Mammary epithelial cell (primary cell): ENCODE measurements around the gene ACOX3.

Source experiments
- CTCF ChIP-seq, 2 donors: IDR thresholded peaks in 1 of 2; conservative IDR thresholded peaks in 1 of 2; 2 replicates each; pipeline ENCODE4 v1.5.1; 2011 to 2012; ENCODE audit warnings: inconsistent platforms in 2 of 2, low read length in 2 of 2, mild to moderate bottlenecking in 2 of 2, control low read depth in 1 of 2, low read depth in 1 of 2; ENCODE audit not compliant: insufficient read depth in 1 of 2; ENCODE audit errors: extremely low read depth in 1 of 2
- EZH2 ChIP-seq: IDR thresholded peaks from 2 replicates; pipeline ENCODE4 v1.6.1; 2012; ENCODE audit warnings: low read length, inconsistent platforms, borderline replicate concordance

GRCh38 chr4:8386731-8387130 is 53.8 kb downstream of the ACOX3 start:
- TF ChIP-seq CTCF (conservative IDR thresholded peaks at IDR 0.05 in 1 of 2, IDR thresholded peaks at IDR 0.05 in 1 of 2; ENCODE audit: extremely low read depth in 1 of 2, insufficient read depth in 1 of 2, low read depth in 1 of 2, low read length in 2 of 2) (no peak), EZH2 (no peak)
